ENCODE measurements around the gene DEGS2.

DNA sequence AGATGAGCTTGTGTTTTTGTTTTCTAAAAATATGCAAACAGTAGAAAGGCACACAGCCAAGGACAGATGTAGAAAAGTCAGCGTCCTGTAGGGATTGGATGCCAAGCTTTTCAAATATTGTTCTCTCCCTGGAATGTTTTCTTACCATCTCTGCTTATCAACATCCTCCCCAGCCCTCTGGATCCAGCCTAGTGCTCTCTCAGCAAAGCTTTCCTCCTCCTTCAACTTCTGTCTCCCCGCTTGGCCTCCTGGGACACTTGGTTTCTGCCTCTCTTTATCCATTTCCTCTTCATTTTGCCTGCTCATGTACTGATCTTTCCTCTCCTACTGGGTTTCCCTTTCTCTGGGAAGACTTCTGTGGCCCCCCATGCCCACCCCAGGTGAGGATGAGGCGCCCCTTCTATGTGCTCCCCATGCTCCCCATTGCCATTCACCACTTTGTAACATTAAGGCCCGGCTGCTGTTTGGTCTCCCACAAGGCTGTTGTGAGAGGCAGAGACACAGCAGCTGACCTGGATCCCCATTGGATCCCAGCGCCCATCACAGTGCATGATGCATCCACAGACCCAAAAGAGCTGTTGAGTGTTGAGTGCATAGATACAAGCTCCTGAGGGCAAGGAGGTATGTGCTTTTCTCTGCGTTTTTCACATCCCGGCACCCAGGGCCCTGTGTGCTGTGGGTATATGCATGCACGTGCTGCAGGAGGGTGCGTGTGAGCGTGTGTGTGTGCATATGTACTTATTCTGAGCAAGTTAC lies 56.0 kb downstream of the DEGS2 start:
- TF ChIP-seq, protein P1, sequence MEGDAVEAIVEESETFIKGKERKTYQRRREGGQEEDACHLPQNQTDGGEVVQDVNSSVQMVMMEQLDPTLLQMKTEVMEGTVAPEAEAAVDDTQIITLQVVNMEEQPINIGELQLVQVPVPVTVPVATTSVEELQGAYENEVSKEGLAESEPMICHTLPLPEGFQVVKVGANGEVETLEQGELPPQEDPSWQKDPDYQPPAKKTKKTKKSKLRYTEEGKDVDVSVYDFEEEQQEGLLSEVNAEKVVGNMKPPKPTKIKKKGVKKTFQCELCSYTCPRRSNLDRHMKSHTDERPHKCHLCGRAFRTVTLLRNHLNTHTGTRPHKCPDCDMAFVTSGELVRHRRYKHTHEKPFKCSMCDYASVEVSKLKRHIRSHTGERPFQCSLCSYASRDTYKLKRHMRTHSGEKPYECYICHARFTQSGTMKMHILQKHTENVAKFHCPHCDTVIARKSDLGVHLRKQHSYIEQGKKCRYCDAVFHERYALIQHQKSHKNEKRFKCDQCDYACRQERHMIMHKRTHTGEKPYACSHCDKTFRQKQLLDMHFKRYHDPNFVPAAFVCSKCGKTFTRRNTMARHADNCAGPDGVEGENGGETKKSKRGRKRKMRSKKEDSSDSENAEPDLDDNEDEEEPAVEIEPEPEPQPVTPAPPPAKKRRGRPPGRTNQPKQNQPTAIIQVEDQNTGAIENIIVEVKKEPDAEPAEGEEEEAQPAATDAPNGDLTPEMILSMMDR (conservative IDR thresholded peaks at IDR 0.05): no peak
- TF ChIP-seq EZH2 (IDR thresholded peaks at IDR 0.05; ENCODE audit: low read depth): no peak
